ENCODE data around the gene RRP36.

- TF ChIP-seq CTCF (conservative IDR thresholded peaks at IDR 0.05; ENCODE audit: low read depth, low read length) = no peak
- TF ChIP-seq EZH2 (IDR thresholded peaks at IDR 0.05; ENCODE audit: borderline replicate concordance, low read depth, low read length, poor library complexity, severe bottlenecking) = no peak
Measured at GRCh38 chr6:43078691-43079090, 57.3 kb downstream of the RRP36 start.
